Activated T-cell treated with anti-CD3 and anti-CD28 coated beads, Interleukin-2, amount 50 U/mL, for 4 hours (primary cell): ENCODE data around the gene LINGO1. TPM values are rescaled to one million over a fixed set of nuclear protein-coding genes. Genes with fewer than 3 reads are reported as not detected.

Experiments
- ATAC-seq, 2 donors: fragments of 200-7000 bp; cut with Tn5 transposase; one replicate each; pipeline ENCODE4 v1.10.0; 2021
- DNase-seq: peaks from one replicate; pipeline ENCODE4 v3.0.0-alpha.2; 2020
- H3K27me3 Mint-ChIP-seq: one replicate; pipeline ENCODE4 v1.8.0; 2021; ENCODE audit warnings: low read depth, mixed read lengths
- H3K36me3 Mint-ChIP-seq: one replicate; pipeline ENCODE4 v1.8.0; 2022; ENCODE audit warnings: mixed read lengths; ENCODE audit not compliant: insufficient read depth
- H3K4me1 Mint-ChIP-seq: one replicate; pipeline ENCODE4 v1.8.0; 2021; ENCODE audit warnings: low read depth, mixed read lengths
- H3K4me3 Mint-ChIP-seq: one replicate; pipeline ENCODE4 v1.8.0; 2021; ENCODE audit warnings: mild to moderate bottlenecking, moderate library complexity, mixed read lengths
- H3K9me3 Mint-ChIP-seq: one replicate; pipeline ENCODE4 v1.8.0; 2021; ENCODE audit warnings: mixed read lengths
- total RNA-seq, 3 donors: library from RNA; stranded (reverse); gene quantifications; one replicate each; pipeline ENCODE4 v1.2.1, GENCODE V29; 2021

LINGO1 gene
- total RNA-seq, 3 donors from 2014 or later, result not detected

DNA sequence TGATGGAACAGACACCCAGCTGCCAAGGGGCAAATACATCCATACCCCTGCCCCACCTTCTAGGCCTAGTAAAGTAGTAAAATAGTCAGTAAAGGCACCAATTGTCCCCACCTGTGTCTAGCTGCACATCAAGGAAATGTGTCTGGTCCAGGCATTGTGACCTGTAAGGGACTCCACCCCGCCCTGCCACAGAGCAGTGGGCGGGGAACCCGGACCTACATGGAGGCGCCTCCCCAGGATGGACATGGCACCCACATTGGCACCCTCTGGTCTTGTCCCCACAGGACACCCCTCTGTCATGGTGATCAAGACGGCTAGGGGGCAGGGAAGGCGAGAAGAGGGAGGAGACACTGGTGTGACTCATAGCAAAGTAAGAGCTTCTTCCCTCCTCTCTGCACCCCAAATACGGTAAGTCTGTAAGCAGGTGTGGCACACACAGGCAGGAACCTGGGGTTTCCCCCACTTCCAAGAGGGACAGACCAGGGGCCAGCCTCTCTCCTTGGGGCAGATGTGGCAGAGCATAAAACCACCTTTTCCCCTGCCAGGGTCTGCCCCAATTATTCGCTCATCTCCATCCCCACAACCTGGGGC is 13.5 kb upstream of the LINGO1 start:
- DNase-seq (no peak), ATAC-seq (no peak)
- Mint-ChIP-seq H3K9me3 (no peaks in the 10 kb centered on the region), H3K27me3 (peaks cover 13% of the 10 kb centered on the region), H3K36me3 (no peaks in the 10 kb centered on the region), H3K4me1 (no peaks in the 10 kb centered on the region), H3K4me3 (no peak overlapping the region)

DNA sequence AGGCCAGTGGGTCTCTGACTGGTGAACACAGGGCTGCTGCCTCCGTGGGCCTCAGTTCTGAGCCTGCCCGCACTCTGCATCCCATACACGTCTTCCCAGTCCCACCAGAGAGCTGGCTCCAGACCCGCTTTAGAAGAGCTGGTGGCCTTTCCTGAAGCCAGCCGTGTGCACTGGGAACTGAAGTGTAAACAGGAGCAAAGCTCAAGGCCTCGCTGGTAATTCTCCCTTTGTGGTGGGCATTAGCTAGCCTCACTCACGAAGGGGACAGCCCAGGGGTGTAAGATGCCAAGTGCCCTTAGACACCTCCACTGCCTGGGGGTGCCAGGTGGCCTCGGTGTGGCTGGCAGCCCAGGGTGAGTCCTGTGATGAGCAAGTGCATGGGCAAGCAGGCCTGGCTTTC is 12.9 kb upstream of the LINGO1 start:
- Mint-ChIP-seq H3K9me3 (no peaks in the 10 kb centered on the region), H3K27me3 (peaks cover 16% of the 10 kb centered on the region), H3K4me1 (no peaks in the 10 kb centered on the region), H3K36me3 (no peaks in the 10 kb centered on the region), H3K4me3 (no peak overlapping the region)
- ATAC-seq (no peak), DNase-seq (no peak)

DNA sequence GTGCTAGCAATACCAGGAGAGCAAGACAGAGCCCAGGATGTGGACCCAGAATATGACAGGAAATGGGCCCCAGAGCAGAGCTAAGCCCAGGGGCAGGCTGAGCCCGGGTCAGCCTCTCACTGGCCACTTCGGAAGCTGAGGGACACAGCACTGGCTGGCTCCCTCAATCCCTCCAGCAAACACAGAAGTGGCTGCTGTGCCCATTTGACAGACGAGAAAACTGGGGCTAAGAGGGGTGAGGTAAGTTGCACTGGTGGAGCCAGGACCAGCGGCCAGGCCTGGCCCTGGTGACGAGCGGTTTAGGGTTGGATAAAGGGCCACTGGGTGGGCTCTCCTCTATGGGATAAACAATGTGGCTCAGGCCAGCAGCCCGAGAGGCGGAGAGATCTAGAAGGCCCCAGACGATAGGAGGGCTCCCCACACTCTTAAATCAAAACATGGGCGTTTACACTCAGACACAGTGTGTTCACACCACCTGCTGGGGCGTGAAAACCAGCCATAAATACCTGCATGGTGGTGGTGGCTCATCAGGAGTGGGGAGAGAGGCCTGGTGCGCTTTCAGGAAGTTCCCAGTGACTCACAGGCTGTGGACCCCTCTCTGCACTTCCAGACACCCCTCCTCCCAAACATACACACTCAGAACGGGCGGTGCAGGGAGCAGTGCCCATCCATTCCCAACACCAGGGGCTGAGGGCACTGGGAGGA is 12.0 kb upstream of the LINGO1 start:
- DNase-seq, result no peak
- no peak overlapping the region for H3K4me3 Mint-ChIP-seq

DNA sequence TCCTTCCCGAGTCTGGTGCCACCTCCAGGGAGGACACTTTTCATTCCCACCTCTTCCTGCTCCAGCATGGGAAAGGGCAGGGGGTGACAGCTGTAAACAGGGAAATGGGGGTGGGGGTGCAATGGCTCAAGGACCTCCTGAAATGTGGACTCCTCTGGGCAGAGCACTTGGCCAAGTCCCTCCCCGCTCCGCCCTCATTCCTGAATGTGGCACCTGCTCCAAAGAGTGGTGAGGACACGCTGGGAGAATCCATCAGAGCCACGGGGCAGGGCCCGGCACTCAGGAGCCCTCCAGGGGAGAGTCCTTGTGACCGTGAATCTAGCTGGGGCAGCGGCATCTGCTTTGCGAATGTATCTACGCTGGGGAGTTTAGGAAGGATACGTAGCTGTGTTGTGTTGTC is 11.1 kb upstream of the LINGO1 start:
- no peaks in the 10 kb centered on the region for H3K9me3 Mint-ChIP-seq
- no peaks in the 10 kb centered on the region for H3K36me3 Mint-ChIP-seq
- ATAC-seq (no peak), DNase-seq (no peak)
- H3K27me3 Mint-ChIP-seq, result peaks cover 15% of the 10 kb centered on the region
- no peak overlapping the region for H3K4me3 Mint-ChIP-seq
- no peaks in the 10 kb centered on the region for H3K4me1 Mint-ChIP-seq

More for the DNA sequence above, 12.0 kb upstream of the LINGO1 start:
- no peaks in the 10 kb centered on the region for H3K9me3 Mint-ChIP-seq
- no peaks in the 10 kb centered on the region for H3K36me3 Mint-ChIP-seq
- no peaks in the 10 kb centered on the region for H3K4me1 Mint-ChIP-seq
- ATAC-seq, result no peak
- peaks cover 16% of the 10 kb centered on the region for H3K27me3 Mint-ChIP-seq

DNA sequence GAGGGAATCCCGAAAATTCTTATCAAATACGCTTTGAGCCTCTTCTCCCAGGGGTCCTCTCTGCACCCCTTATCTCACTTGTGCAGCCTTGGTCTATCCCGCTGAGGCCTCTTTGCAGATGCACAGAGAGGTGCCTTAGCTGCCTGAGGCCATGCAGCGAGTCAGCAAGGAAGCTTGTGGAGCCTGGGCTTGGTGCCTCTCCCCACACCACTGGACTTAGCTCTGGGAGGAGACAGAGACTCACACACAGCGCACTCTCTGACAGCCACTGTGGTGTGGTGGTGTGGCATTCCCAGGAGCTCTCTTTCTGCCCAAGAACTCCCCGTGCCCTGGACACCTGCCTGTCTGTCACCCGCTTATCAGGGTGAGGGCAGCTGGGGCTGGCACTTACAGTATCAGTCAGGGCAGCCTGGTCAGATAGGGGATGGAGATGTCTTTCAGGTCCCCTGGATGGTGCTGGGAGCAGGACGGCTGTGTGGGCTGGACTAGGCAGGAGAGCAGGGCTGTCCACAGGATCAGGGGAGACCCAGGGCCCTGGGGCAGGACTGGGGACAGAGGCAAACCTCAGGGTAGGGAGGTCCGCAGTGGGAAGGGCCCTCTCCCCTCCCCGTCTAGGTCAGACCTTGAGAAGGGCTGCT is 10.2 kb upstream of the LINGO1 start:
- no peak for ATAC-seq
- H3K27me3 Mint-ChIP-seq, result peaks cover 20% of the 10 kb centered on the region
- no peaks in the 10 kb centered on the region for H3K36me3 Mint-ChIP-seq
- no peaks in the 10 kb centered on the region for H3K4me1 Mint-ChIP-seq
- no peak overlapping the region for H3K4me3 Mint-ChIP-seq
- no peaks in the 10 kb centered on the region for H3K9me3 Mint-ChIP-seq
- DNase-seq, result no peak

DNA sequence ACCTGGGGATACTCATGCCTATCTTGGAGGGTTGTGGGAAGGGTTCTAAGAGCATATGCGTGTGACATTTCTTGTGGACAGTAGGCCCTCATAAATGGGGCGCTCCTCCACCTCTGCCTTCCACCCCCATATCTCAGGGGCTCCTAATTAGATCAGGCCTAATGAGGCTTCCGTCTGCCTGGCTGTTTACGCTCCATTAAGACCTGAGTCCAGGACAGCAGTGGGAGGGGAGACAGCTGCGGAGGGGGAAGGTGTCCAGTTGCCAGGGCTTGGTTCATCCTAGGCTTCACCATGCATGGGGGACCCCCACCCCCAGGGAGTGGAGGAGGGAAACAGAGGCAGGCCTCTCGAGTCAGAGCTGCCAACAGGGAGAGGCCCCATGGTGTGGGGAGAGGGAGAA is 9.3 kb upstream of the LINGO1 start:
- no peaks in the 10 kb centered on the region for H3K36me3 Mint-ChIP-seq
- no peak for ATAC-seq
- H3K9me3 Mint-ChIP-seq, result no peaks in the 10 kb centered on the region
- DNase-seq, result no peak
- H3K27me3 Mint-ChIP-seq, result peaks cover 25% of the 10 kb centered on the region
- H3K4me3 Mint-ChIP-seq, result no peak overlapping the region
- H3K4me1 Mint-ChIP-seq, result no peaks in the 10 kb centered on the region

DNA sequence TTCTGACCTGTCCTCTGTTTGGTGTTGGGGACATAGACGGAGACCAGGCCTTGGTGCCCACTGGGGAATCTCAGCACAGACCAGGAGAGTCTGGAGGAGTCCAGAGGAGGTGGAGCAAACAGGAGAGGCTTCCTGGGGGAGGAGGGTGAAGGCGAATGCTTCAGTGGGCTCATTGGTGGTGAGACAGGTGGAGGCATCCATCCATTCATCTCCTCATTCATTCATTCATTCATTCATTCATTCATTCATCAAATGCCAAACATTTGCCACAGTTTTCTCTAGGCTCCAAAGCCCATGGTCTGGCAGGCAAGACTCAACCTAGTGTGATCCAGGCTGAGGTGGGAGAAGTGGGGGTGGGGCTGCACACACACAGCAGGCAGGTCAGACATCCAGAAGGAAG is 7.9 kb upstream of the LINGO1 start:
- no peak overlapping the region for H3K4me3 Mint-ChIP-seq
- DNase-seq (no peak), ATAC-seq (no peak)
- no peaks in the 10 kb centered on the region for H3K9me3 Mint-ChIP-seq
- peaks cover 35% of the 10 kb centered on the region for H3K27me3 Mint-ChIP-seq
- no peaks in the 10 kb centered on the region for H3K36me3 Mint-ChIP-seq
- H3K4me1 Mint-ChIP-seq, result peaks cover under 1% of the 10 kb centered on the region

DNA sequence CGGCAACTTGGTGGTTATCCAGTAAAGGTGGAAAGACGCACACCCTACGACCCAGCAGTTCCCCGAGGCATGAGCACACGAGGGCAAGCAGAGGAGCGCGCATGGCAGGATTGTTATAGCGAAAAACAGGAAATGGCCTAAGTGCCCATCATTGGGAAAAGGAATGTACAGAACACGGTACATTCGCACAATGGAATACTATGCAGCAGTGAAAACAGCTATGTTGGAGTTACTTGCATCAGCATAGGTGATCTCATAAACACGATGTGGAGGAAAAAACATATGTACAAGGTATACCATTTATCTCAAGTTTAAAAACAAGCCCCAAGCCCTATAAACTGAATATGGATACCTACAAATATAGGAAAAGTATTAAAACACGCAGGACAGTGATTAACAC is 6.7 kb upstream of the LINGO1 start:
- H3K36me3 Mint-ChIP-seq, result no peaks in the 10 kb centered on the region
- no peaks in the 10 kb centered on the region for H3K9me3 Mint-ChIP-seq
- H3K4me3 Mint-ChIP-seq, result no peak overlapping the region
- H3K4me1 Mint-ChIP-seq, result peaks cover 2% of the 10 kb centered on the region
- ATAC-seq (no peak), DNase-seq (no peak)
- peaks cover 42% of the 10 kb centered on the region for H3K27me3 Mint-ChIP-seq

DNA sequence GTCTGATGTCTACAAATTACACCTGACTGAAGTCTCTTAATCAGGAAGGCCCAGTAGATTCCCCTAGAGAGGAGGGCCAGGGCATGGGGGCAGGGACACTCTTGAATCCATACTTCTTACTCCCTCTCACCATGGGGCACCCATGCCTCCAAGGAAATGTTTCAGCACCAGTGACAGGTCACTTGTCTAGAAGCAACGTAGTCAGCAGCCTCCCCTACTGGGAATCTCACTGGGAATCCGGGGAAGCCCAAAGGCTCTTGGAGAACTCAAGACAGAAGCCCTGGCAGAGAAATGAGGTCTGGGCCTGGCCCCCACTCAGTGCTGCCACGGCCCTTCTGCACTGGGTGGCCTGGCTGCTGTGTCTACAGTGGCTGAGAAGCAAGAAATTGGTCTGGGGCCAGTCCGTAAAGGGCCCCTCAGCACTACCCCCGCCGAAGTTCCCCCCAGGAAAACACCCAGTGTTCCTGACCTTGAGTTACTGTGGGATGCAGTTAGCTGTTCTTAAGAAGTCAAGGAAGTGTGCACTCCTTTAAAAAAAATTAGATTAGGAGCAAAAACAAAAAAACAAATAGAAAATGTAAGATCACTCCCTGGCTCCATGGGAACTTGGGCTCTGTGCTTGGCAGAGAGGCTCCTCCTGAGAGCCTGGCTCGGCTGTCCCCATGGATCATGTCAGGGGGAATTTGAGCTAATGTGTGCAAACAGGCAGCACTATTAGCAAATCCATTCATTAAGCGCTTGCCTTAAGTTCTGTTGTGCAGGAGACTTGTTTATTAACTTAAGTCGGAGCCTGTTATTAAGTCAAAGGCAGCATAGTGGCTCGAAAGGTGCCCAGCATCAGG is 5.4 kb upstream of the LINGO1 start:
- DNase-seq, result no peak
- Mint-ChIP-seq H3K27me3 (peaks cover 50% of the 10 kb centered on the region), H3K4me1 (peaks cover 11% of the 10 kb centered on the region), H3K9me3 (no peaks in the 10 kb centered on the region), H3K4me3 (no peak overlapping the region), H3K36me3 (no peaks in the 10 kb centered on the region)
- ATAC-seq, result no peak

DNA sequence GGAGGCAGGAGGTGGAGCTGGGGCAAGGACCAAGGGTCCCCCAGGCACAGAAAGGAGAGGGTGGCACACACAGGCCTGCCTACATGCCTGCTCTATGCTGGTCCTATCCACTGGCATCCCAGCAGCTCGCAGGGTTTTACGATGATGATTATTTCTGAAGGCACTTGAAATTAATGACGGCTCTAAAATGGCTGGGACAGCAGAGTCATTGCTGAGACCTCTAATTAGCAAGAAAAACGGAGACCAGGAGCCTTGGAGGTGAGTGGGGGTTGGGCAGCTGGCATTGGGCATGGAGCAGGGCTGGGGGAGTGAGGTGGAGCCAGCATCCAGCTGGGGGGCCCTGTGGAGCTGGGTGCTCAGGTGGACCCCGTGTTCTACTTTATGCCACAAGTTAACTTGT is 3.5 kb upstream of the LINGO1 start:
- ATAC-seq (no peak), DNase-seq (no peak)
- Mint-ChIP-seq H3K9me3 (no peaks in the 10 kb centered on the region), H3K27me3 (peaks cover 50% of the 10 kb centered on the region), H3K4me1 (peaks cover 11% of the 10 kb centered on the region), H3K36me3 (no peaks in the 10 kb centered on the region), H3K4me3 (no peak overlapping the region)

DNA sequence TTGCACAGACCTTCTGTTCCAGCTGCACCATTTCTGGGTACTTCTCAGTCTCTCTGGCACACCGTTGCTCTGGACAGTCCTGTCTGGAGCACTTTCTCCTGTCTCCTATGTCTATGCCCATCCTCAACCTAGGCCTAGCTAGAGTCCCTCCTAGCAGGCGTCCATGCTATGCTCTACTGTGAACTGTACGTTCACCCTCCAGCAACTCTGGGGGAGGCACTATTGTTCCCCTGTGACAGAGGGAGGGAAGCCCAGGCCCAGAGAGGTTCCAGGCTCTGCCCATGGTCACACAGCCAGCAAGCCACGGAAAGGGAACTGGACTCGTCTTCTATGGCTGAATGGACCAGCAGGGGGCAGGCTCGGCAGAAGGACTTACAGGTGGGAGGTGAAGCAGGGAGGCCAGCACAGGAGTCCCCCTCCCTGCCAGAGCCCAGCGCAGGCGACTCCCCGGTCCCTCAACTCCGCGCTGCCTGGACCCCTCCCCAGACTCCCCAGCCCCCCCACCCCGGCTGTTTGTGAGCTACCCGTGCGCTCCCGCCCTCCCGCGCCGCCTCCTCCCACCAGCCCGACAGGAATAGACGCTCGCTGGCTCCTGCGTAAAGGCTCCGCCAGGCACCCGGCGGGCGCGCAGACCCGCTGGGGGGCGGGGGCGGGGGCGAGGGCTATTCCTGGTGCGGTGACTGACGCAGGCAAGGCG is 1.7 kb upstream of the LINGO1 start:
- Mint-ChIP-seq H3K4me1 (peaks cover 11% of the 10 kb centered on the region), H3K9me3 (no peaks in the 10 kb centered on the region), H3K36me3 (no peaks in the 10 kb centered on the region), H3K4me3 (peak overlapping the region; percentile 26), H3K27me3 (peaks cover 60% of the 10 kb centered on the region)
- DNase-seq (peak; percentile 28), ATAC-seq (peak; percentile 36 to 45)

DNA sequence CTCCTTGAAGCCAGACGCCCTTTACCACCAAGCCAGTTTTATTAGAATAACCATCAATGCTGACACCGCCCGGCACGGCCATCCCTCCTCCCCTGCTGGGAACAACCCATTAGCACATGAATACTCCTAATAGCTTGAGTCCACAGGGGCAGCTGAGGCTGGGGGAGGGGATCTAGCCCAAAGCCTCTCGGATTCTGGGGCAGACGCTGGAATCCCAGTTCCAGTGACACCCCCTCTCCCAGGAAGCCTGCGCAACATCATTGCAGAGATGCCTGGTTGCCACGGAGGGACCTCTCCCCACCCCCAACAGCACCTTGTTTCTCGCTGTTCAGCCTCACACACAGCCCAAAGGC is 1.2 kb upstream of the LINGO1 start:
- Mint-ChIP-seq H3K27me3 (peaks cover 62% of the 10 kb centered on the region), H3K4me1 (peaks cover 11% of the 10 kb centered on the region), H3K9me3 (no peaks in the 10 kb centered on the region), H3K4me3 (peak overlapping the region; percentile 31), H3K36me3 (no peaks in the 10 kb centered on the region)
- DNase-seq, result no peak
- ATAC-seq, result no peak

DNA sequence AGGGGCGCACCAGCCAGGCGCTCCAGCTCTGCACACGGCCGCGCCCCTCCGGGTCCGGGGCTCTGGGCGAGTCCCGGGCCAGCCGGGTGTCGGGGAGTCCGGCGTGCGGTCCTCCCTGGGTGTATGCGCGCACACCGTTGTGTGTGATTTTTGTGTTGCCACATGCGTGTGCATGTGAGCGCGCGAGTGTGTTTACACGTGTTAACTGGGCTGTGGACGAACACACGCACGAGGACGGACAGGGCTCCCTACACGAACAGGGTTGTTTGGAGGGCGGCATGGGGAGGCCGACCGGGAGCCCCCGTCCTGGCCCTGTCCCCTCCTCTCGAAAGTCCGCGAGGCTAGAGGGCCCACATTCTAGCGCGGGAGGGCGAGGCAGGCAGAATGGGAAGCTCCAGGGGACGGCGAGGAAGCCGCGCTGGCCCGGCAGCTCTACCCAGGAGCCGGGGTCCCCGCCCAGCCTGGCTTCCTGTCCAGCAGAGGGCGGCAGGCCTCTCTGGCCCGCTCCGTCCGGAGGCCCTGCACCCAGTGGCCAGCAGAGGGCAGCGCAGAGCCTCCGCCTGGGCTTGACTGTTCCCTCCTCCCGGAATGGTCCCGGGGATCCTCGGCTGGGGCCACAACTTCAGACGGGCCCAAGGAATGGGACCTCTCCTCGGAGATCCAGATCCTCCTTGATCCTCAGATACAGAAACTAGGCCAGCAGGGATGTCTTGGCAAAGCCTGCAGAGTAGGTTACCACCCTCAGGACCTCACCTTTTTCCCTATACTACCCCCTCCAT is 611 bp upstream of the LINGO1 start:
- no peaks in the 10 kb centered on the region for H3K9me3 Mint-ChIP-seq
- DNase-seq (peak; percentile 43), ATAC-seq (peak; percentile 76 to 78)
- H3K36me3 Mint-ChIP-seq, result no peaks in the 10 kb centered on the region
- H3K4me3 Mint-ChIP-seq, result peak overlapping the region; percentile 64
- H3K27me3 Mint-ChIP-seq, result peaks cover 61% of the 10 kb centered on the region
- H3K4me1 Mint-ChIP-seq, result peaks cover 11% of the 10 kb centered on the region
